Fibroblast of villous mesenchyme (primary cell): ENCODE results near the gene GLRX. TPM values are rescaled to one million over a fixed set of nuclear protein-coding genes. Genes with fewer than 3 reads are reported as not detected.

Experiments
- DNase-seq: peaks from one replicate; pipeline ENCODE4 v3.0.0-alpha.2; 2010; ENCODE audit warnings: low read depth
- H3K4me3 ChIP-seq: 2 replicates; pipeline ENCODE4 v1.5.1; 2011; ENCODE audit warnings: low read depth, mild to moderate bottlenecking, low read length
- total RNA-seq: library from RNA; depleted of rRNA; stranded (reverse); fragments of >200 nt; gene quantifications from 2 replicates; pipeline ENCODE4 v1.2.3, GENCODE V29; 2012
- TF ChIP-seq, protein P1 (sequence below): IDR thresholded peaks from 2 replicates; pipeline ENCODE4 v1.5.1; 2012; ENCODE audit warnings: low read depth, mild to moderate bottlenecking, low read length; ENCODE audit not compliant: insufficient read depth

GLRX gene
- total RNA-seq, 1 donor = 437 TPM

- TF ChIP-seq, protein P1, sequence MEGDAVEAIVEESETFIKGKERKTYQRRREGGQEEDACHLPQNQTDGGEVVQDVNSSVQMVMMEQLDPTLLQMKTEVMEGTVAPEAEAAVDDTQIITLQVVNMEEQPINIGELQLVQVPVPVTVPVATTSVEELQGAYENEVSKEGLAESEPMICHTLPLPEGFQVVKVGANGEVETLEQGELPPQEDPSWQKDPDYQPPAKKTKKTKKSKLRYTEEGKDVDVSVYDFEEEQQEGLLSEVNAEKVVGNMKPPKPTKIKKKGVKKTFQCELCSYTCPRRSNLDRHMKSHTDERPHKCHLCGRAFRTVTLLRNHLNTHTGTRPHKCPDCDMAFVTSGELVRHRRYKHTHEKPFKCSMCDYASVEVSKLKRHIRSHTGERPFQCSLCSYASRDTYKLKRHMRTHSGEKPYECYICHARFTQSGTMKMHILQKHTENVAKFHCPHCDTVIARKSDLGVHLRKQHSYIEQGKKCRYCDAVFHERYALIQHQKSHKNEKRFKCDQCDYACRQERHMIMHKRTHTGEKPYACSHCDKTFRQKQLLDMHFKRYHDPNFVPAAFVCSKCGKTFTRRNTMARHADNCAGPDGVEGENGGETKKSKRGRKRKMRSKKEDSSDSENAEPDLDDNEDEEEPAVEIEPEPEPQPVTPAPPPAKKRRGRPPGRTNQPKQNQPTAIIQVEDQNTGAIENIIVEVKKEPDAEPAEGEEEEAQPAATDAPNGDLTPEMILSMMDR = no peak
- DNase-seq = peak; percentile 77
- no peak overlapping the region for H3K4me3 ChIP-seq
Observed at GRCh38 chr5:95864944-95865504, 42.5 kb upstream of the GLRX start.

GRCh38 chr5:95864456-95864855 is 41.9 kb upstream of the GLRX start:
- H3K4me3 ChIP-seq = no peak overlapping the region
- TF ChIP-seq, protein P1 = no peak
- DNase-seq = no peak

DNA sequence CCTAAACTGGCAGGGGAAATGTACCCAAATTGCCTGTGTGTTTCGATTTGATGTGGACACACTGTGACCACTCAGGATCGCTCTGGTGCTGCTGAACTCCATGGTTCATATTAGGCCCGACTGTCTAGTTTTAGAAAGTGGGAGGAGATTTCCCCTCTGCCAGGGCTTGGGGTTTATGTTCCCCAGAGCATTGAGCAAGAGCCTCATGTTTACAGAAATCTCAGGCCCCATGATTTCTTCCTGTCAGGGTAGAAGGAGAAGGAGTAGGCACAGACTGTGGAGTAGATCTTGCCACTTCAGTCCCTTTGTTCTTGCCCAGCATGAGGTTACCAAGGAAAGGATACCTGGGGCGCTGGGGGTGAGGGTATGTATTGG is 40.8 kb upstream of the GLRX start:
- TF ChIP-seq, protein P1 = no peak

DNA sequence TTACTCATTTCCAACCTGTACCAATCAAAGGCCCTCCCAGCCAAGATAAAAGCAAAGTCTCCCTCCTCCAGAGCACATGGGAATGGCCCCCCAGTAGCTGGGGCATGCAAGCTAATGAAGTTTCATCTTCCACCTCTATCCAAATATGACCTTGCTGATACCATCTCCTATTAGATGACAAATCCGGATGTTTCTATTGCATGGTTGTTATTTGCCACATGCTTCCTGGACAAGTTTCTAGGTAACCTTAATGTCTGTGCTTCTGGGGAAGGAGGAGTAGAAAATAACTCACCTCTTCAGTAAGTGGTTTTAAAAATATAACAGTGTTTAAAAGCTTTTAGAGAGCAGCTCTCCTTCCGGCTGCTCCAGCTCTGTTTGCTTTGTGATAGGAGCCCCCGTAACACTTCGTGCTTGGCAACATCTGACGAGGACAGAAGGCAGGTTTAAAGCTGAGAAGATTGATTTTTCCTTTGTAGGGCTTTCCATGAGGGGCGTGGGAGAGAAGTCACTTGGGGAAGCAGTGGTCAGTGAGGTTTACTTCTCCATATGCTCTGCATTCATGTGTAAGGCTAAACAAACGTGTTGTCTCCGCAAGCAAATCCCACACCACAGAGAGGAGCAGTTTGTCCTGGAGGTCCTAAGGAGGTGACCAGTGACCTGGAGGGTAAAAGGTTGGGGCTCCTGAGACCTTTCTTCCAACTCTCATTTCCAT is 40.3 kb upstream of the GLRX start:
- TF ChIP-seq, protein P1 = no peak
- DNase-seq = peak; percentile 61
- no peak overlapping the region for H3K4me3 ChIP-seq

More for the DNA sequence above, 40.8 kb upstream of the GLRX start:
- peak; percentile 94 for DNase-seq
- no peak overlapping the region for H3K4me3 ChIP-seq

- peak; percentile 89 for DNase-seq
- TF ChIP-seq, protein P1 = no peak
- no peak overlapping the region for H3K4me3 ChIP-seq
Observed at GRCh38 chr5:95861864-95862561, 39.5 kb upstream of the GLRX start.

DNA sequence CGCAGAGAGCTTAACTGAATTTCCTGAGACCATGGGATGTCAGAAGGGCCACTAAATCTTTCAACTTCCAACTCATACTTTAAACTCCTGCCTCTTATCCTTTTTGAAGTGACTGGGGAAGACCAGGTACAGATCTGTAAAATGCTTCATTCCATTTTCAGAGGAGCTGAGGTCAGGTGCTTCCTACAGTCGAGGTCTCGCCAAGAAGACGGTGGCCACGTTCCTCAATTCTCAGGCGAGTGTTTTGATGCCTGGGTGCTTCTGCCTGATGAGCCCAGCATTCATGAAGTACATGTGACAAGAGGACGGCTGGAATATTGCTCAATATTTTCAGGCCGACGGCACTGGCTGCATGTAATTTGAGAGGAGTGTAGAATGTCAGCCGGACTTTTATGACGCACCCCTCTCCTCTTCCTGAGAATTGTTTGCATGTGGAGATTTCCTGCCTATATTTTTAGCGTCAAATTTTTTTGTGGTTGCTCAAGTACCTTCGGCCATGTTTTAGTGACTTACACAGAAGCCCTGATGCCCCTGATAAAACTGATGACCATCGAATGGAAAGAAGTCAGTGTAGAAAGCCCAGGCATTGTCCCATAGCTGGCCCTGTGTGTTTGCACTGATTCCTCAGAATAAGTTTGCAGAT is 38.8 kb upstream of the GLRX start:
- peak; percentile 100 for DNase-seq
- TF ChIP-seq, protein P1 = no peak
- no peak overlapping the region for H3K4me3 ChIP-seq
